HepG2 (cell line): ENCODE data around the gene CACNA1F. TPM values are rescaled to one million over a fixed set of nuclear protein-coding genes. Genes with fewer than 3 reads are reported as not detected.
A peak's percentile ranks its signal among the peaks of the same experiment; 100 is the strongest.

Experiments used
- ATF7 ChIP-seq, 2 experiments: fragments of 450-650 bp in 1 of 2; sonication (generic) in 1 of 2; formaldehyde crosslinking in 1 of 2; IDR thresholded peaks; 2 replicates each; pipeline versions ENCODE4 v1.4.0 to v1.6.1; 2016 to 2020; ENCODE audit warnings: antibody characterized with exemption in 1 of 2, mild to moderate bottlenecking in 1 of 2, missing genetic modification reagents in 1 of 2
- BRCA1 ChIP-seq: sonication (generic); formaldehyde crosslinking; IDR thresholded peaks from 2 replicates; pipeline ENCODE4 v1.4.0; 2020; ENCODE audit warnings: missing genetic modification reagents
- CREM ChIP-seq, 2 experiments: sonication (generic) in 1 of 2; formaldehyde crosslinking in 1 of 2; IDR thresholded peaks; 2 replicates each; pipeline versions ENCODE4 v1.4.0 to v1.6.1; 2016 to 2020; ENCODE audit warnings: antibody characterized with exemption in 1 of 2, mild to moderate bottlenecking in 1 of 2, missing genetic modification reagents in 1 of 2
- ELF3 ChIP-seq: IDR thresholded peaks from 2 replicates; pipeline ENCODE4 v1.6.1; 2016; ENCODE audit warnings: missing genetic modification reagents, missing compliant biosample characterization
- HDAC1 ChIP-seq: sonication (generic); formaldehyde crosslinking; IDR thresholded peaks from 2 replicates; pipeline ENCODE4 v1.5.1; 2020; ENCODE audit warnings: mild to moderate bottlenecking, missing genetic modification reagents
- HNRNPH1 ChIP-seq: fragments of 200-400 bp; formaldehyde crosslinking; optimal IDR thresholded peaks from 2 replicates; pipeline ENCODE3; 2017; ENCODE audit warnings: mild to moderate bottlenecking, low read depth, low read length
- KDM5A ChIP-seq: fragments of 200-600 bp; sonication (generic); IDR thresholded peaks from 2 replicates; pipeline ENCODE4 v1.7.0; 2018; ENCODE audit warnings: antibody characterized with exemption, mild to moderate bottlenecking, low read length, borderline replicate concordance
- KDM6A ChIP-seq: IDR thresholded peaks from 2 replicates; pipeline ENCODE4 v1.6.1; 2016; ENCODE audit warnings: low read depth
- MAZ ChIP-seq, 2 experiments: sonication (generic) in 1 of 2; formaldehyde crosslinking in 1 of 2; IDR thresholded peaks; 2 replicates each; pipeline versions ENCODE4 v1.5.0 to v1.6.1; 2012 to 2020; ENCODE audit warnings: low read depth in 2 of 2, mild to moderate bottlenecking in 2 of 2, borderline replicate concordance in 1 of 2, improper control_type of control experiment in 1 of 2, low read length in 1 of 2, missing genetic modification reagents in 1 of 2, moderate library complexity in 1 of 2
- NFE2 ChIP-seq: sonication (generic); formaldehyde crosslinking; IDR thresholded peaks from 2 replicates; pipeline ENCODE4 v1.4.0; 2020; ENCODE audit warnings: missing genetic modification reagents
- PAWR ChIP-seq: sonication (generic); formaldehyde crosslinking; IDR thresholded peaks from 2 replicates; pipeline ENCODE4 v1.4.0; 2020; ENCODE audit warnings: missing genetic modification reagents, mild to moderate bottlenecking, borderline replicate concordance
- POLR2G ChIP-seq: fragments of 200-400 bp; formaldehyde crosslinking; IDR thresholded peaks from 2 replicates; pipeline ENCODE4 v1.6.1; 2018; ENCODE audit warnings: mild to moderate bottlenecking, low read depth, low read length, moderate library complexity
- RAD21 ChIP-seq: fragments of 450-650 bp; formaldehyde crosslinking; IDR thresholded peaks from 2 replicates; pipeline ENCODE4 v1.5.0; 2020; ENCODE audit warnings: mild to moderate bottlenecking
- SP1 ChIP-seq, 2 experiments: fragments of 450-650 bp in 1 of 2; sonication (generic) in 1 of 2; formaldehyde crosslinking in 1 of 2; IDR thresholded peaks; 2 replicates each; pipeline versions ENCODE4 v1.4.0 to v1.6.1; 2016 to 2020; ENCODE audit warnings: missing genetic modification reagents in 1 of 2
- STAT5B ChIP-seq: sonication (generic); formaldehyde crosslinking; IDR thresholded peaks from 2 replicates; pipeline ENCODE4 v1.4.0; 2020; ENCODE audit warnings: missing genetic modification reagents
- TEAD3 ChIP-seq: optimal IDR thresholded peaks from 2 replicates; pipeline ENCODE3; 2016; ENCODE audit warnings: borderline replicate concordance
- TRIM24 ChIP-seq: sonication (generic); formaldehyde crosslinking; IDR thresholded peaks from 2 replicates; pipeline ENCODE4 v1.8.0; 2022; ENCODE audit warnings: mild to moderate bottlenecking, missing genetic modification reagents
- ZFX ChIP-seq: sonication (generic); formaldehyde crosslinking; IDR thresholded peaks from 2 replicates; pipeline ENCODE4 v1.4.0; 2020; ENCODE audit warnings: mild to moderate bottlenecking, low read depth, missing genetic modification reagents, moderate library complexity
- ZNF354B ChIP-seq: sonication (generic); formaldehyde crosslinking; IDR thresholded peaks from 2 replicates; pipeline ENCODE4 v1.8.0; 2022; ENCODE audit warnings: mild to moderate bottlenecking, missing genetic modification reagents
- ZNF484 ChIP-seq: sonication (generic); formaldehyde crosslinking; IDR thresholded peaks from 2 replicates; pipeline ENCODE4 v1.5.1; 2020; ENCODE audit warnings: mild to moderate bottlenecking, low read depth, missing genetic modification reagents, borderline replicate concordance
- ZNF550 ChIP-seq: sonication (generic); formaldehyde crosslinking; IDR thresholded peaks from 2 replicates; pipeline ENCODE4 v1.4.0; 2020; ENCODE audit warnings: mild to moderate bottlenecking, missing genetic modification reagents, borderline replicate concordance
- ZNF607 ChIP-seq: sonication (generic); formaldehyde crosslinking; IDR thresholded peaks from 2 replicates; pipeline ENCODE4 v1.5.1; 2020; ENCODE audit warnings: missing genetic modification reagents, mild to moderate bottlenecking, borderline replicate concordance
- ZNF883 ChIP-seq: sonication (generic); formaldehyde crosslinking; IDR thresholded peaks from 2 replicates; pipeline ENCODE4 v1.5.1; 2020; ENCODE audit warnings: mild to moderate bottlenecking, missing genetic modification reagents; ENCODE audit errors: not compliant biosample characterization
- polyA plus RNA-seq, 8 experiments: library from polyadenylated mRNA; depleted of rRNA in 3 of 8; stranded (reverse) in 7 of 8; unstranded in 1 of 8; fragments of >200 nt; fragmentation: Illumina TruSeq in 4 of 8; extraction: Trizol in 4 of 8; gene quantifications; 2 replicates each; pipeline versions ENCODE4 v1.2.1 to v1.2.3, GENCODE V29; 2011 to 2016; ENCODE audit warnings: low read depth in 4 of 8, missing spikeins in 1 of 8, mixed read lengths in 1 of 8; ENCODE audit not compliant: insufficient read depth in 1 of 8
- total RNA-seq, 5 experiments: library from RNA; depleted of rRNA; stranded (reverse); fragments of >200 nt; fragmentation: Illumina TruSeq; extraction: Trizol; gene quantifications; 2 replicates each; pipeline ENCODE4 v1.2.3, GENCODE V29; 2016; ENCODE audit warnings: low read depth in 1 of 5
- TF ChIP-seq, protein P1 (sequence below): sonication (generic); formaldehyde crosslinking; IDR thresholded peaks from 2 replicates; pipeline ENCODE4 v1.4.0; 2020; ENCODE audit warnings: missing genetic modification reagents, borderline replicate concordance
- TF ChIP-seq, protein P2 (sequence below): IDR thresholded peaks from 2 replicates; pipeline ENCODE4 v1.4.0; 2020; ENCODE audit warnings: mild to moderate bottlenecking, missing genetic modification reagents

CACNA1F gene
- total and polyA plus RNA-seq, 2 of the 13 experiments (the other 11 are each of a cell fraction or from before 2014, with no cell fraction given), result 0.03 TPM; not detected in 1

DNA sequence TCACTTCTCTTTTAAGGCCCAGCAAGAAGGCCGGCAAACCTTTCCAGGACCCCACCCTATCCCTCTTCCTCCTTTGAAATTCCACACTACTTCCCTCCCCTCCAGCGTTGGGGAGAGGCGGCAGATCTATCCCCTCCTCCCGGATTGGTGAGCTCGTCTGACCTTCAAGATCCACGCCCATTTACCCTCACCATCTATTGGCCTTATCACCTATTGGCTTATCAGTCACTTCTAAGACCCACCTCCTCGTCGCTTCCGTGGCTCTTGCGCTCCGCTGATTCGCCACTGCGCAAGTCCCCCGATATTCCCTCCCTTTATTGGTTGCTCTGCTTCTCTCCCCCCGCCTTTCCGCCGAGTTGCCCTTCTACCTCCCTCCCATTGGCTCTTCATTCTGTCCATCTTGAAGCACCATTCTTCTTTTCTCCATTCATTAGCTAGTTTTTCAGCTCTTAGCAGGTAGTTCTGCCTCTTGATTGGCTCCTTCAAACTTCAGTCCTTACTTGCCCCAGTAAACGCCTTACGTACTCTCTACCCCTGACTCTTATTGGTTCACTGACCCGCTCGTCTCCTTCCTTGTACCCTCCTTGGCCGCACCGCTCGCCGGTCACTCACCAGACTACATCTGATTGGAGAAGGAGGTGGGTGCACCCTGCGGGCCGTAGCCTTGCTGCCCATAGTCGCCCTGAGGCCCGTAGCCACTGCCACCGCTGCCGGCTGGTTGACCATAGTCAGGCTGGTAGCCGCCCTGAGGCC lies 42.1 kb downstream of the CACNA1F start (continued):
- TF ChIP-seq PAWR (CRISPR knock-in tag) (no peak), CREM (IDR thresholded peaks at IDR 0.05) (peak; percentile 85), CREM (CRISPR knock-in tag; IDR thresholded peaks at IDR 0.05) (no peak), STAT5B (CRISPR knock-in tag) (no peak), NFE2 (CRISPR knock-in tag) (no peak), BRCA1 (no peak), ELF3 (CRISPR knock-in tag) (0 out of 2 replicates have a peak, but pooled peaks have one; percentile 19), RAD21 (CRISPR knock-in tag) (no peak), TRIM24 (CRISPR knock-in tag) (no peak), MAZ (IDR thresholded peaks at IDR 0.05; ENCODE audit: borderline replicate concordance, low read depth, low read length) (no peak), MAZ (CRISPR knock-in tag; IDR thresholded peaks at IDR 0.05; ENCODE audit: low read depth) (no peak), ATF7 (IDR thresholded peaks at IDR 0.05) (peak; percentile 4; the same call in 1 of the 2 replicates), ATF7 (CRISPR knock-in tag; IDR thresholded peaks at IDR 0.05) (no peak), KDM6A (CRISPR knock-in tag) (no peak), ZNF484 (CRISPR knock-in tag) (no peak), ZNF883 (CRISPR knock-in tag) (no peak), HDAC1 (CRISPR knock-in tag) (peak; percentile 41; the same call in 1 of the 2 replicates), ZFX (CRISPR knock-in tag) (peak; percentile 90; the same call in 1 of the 2 replicates), ZNF607 (CRISPR knock-in tag) (no peak), HNRNPH1 (no peak), SP1 (IDR thresholded peaks at IDR 0.05) (no peak), SP1 (CRISPR knock-in tag; IDR thresholded peaks at IDR 0.05) (peak; percentile 20; the same call in 1 of the 2 replicates), ZNF354B (CRISPR knock-in tag) (no peak), KDM5A (no peak), POLR2G (peak; percentile 79), ZNF550 (no peak), TEAD3 (CRISPR knock-in tag) (no peak)
- TF ChIP-seq, protein P1, sequence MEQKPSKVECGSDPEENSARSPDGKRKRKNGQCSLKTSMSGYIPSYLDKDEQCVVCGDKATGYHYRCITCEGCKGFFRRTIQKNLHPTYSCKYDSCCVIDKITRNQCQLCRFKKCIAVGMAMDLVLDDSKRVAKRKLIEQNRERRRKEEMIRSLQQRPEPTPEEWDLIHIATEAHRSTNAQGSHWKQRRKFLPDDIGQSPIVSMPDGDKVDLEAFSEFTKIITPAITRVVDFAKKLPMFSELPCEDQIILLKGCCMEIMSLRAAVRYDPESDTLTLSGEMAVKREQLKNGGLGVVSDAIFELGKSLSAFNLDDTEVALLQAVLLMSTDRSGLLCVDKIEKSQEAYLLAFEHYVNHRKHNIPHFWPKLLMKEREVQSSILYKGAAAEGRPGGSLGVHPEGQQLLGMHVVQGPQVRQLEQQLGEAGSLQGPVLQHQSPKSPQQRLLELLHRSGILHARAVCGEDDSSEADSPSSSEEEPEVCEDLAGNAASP (CRISPR knock-in tag), result 0 out of 2 replicates have a peak, but pooled peaks have one; percentile 3
- TF ChIP-seq, protein P2, sequence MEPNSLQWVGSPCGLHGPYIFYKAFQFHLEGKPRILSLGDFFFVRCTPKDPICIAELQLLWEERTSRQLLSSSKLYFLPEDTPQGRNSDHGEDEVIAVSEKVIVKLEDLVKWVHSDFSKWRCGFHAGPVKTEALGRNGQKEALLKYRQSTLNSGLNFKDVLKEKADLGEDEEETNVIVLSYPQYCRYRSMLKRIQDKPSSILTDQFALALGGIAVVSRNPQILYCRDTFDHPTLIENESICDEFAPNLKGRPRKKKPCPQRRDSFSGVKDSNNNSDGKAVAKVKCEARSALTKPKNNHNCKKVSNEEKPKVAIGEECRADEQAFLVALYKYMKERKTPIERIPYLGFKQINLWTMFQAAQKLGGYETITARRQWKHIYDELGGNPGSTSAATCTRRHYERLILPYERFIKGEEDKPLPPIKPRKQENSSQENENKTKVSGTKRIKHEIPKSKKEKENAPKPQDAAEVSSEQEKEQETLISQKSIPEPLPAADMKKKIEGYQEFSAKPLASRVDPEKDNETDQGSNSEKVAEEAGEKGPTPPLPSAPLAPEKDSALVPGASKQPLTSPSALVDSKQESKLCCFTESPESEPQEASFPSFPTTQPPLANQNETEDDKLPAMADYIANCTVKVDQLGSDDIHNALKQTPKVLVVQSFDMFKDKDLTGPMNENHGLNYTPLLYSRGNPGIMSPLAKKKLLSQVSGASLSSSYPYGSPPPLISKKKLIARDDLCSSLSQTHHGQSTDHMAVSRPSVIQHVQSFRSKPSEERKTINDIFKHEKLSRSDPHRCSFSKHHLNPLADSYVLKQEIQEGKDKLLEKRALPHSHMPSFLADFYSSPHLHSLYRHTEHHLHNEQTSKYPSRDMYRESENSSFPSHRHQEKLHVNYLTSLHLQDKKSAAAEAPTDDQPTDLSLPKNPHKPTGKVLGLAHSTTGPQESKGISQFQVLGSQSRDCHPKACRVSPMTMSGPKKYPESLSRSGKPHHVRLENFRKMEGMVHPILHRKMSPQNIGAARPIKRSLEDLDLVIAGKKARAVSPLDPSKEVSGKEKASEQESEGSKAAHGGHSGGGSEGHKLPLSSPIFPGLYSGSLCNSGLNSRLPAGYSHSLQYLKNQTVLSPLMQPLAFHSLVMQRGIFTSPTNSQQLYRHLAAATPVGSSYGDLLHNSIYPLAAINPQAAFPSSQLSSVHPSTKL (CRISPR knock-in tag), result no peak
